Right renal cortex interstitium (tissue), 3 donors: Measurements from ENCODE around the gene COL6A5. TPM values are rescaled to one million over a fixed set of nuclear protein-coding genes. Genes with fewer than 3 reads are reported as not detected.

Experiments
- DNase-seq, 3 donors: peaks; one replicate each; pipeline ENCODE4 v3.0.0-alpha.2; 2013; ENCODE audit warnings: low read depth in 3 of 3, low spot score in 2 of 3
- polyA plus RNA-seq, 3 donors: library from polyadenylated mRNA; unstranded; fragments of 120-200 nt; gene quantifications; one replicate each; pipeline ENCODE4 v1.2.1, GENCODE V29; 2013; ENCODE audit not compliant: insufficient read length in 3 of 3

The COL6A5 gene
- polyA plus RNA-seq, 3 donors, result 0.04 to 0.07 (median 0.04) TPM

DNA sequence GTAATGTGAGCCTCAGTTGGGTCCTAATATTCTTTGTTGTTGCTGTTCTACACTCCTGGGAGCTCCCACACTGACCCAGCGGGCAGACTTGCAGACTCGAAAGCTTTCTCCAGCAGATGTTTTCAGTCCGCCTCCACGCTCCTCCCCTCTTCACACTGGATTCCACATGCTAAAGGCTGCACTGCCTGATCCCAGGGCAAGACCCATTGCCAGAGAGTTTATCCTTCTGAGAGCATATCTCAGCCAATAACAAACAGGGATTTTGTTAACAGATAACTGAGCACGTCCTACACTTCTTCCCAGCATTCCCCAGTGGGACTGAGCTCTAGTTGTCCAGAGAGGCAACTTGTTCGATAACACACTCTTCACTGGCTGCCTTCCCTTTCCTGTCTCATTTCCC is 163.5 kb downstream of the COL6A5 start:
- peak in 1 of 3 donors; percentile 25 for DNase-seq

GRCh38 chr3:130514681-130515080 is 169.2 kb downstream of the COL6A5 start:
- DNase-seq, result no peak

- DNase-seq, result no peak
Measured at GRCh38 chr3:130515755-130516154, 170.3 kb downstream of the COL6A5 start.

- no peak for DNase-seq
Measured at GRCh38 chr3:130516645-130517512, 171.4 kb downstream of the COL6A5 start, which contains the start of gene COL6A6. TSS of gene COL6A6 (plus strand) at chr3:130517177. CDS start at chr3:130560365, 43,188 bp downstream.

DNA sequence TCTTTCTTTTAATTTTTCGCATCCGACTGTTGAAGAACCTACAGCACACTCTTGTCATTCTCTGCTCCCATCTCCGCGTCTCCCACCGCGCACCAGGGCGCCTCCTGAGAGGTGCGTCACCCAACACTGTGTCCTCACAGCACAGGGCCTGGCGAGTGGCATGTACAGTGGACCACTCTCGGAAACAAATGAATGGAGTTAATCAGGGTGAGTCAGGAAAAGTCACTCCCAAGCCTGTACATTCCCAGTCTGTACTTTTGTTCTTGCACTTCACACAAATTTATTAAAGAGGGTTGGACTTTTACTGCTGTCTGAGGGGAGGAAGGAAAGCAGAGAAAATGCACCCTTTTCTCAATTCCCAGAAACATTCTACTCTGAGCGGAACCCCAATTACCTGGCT is 172.1 kb downstream of the COL6A5 start:
- DNase-seq, result no peak

- no peak for DNase-seq
Measured at GRCh38 chr3:130519754-130520153, 174.3 kb downstream of the COL6A5 start.

- DNase-seq, result no peak
Measured at GRCh38 chr3:130522399-130522798, 176.9 kb downstream of the COL6A5 start.

DNA sequence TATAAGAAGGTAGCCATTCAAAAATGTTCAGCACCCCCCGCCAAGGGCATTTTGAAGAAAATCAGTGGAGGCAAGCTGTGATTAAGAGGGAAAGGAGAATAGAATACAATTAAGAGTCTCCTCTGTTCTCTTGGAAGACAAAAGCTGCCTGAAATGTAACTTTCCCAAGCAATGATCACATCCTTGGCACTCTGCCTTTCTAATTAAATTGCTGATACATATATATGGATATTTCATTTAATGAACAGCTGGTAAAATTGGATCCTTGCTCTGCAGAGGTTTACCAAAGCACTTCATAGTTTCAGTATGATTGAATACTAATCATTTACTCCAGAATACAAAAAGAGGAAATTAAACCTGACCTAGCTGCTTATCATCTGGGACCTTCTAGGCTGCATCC is 182.0 kb downstream of the COL6A5 start:
- no peak for DNase-seq

GRCh38 chr3:130528120-130528519 is 182.6 kb downstream of the COL6A5 start:
- DNase-seq, result no peak

GRCh38 chr3:130529486-130530215 is 184.2 kb downstream of the COL6A5 start:
- DNase-seq, result no peak

GRCh38 chr3:130533247-130533646 is 187.8 kb downstream of the COL6A5 start:
- DNase-seq, result no peak

Other genes with a start within 250 kb of the COL6A5 start
- 1 to 10 TPM in 2 of 3 donors, under 1 TPM in 1; 0.71 to 1.8 (median 1.6) TPM for gene COL6A6, start 171.5 kb downstream of the COL6A5 start, polyA plus RNA-seq